Endodermal cell (in vitro differentiated cells): ENCODE data around the gene HTR3D. TPM values are rescaled to one million over a fixed set of nuclear protein-coding genes. Genes with fewer than 3 reads are reported as not detected.
"Not testable (repeated sequence)": the region's sequence is repeated elsewhere in the genome, so short reads cannot be mapped to it uniquely, and the experiment has no call there.

Source experiments
- DNase-seq: peaks from one replicate; pipeline ENCODE4 v3.0.0-alpha.2; 2017
- H3K27ac ChIP-seq: 2 replicates; pipeline ENCODE4 v1.5.1; 2013; ENCODE audit warnings: mild to moderate bottlenecking, low read depth, low read length, moderate library complexity
- H3K27me3 ChIP-seq: 2 replicates; pipeline ENCODE4 v1.6.1; 2013; ENCODE audit warnings: mild to moderate bottlenecking, low read length, moderate library complexity; ENCODE audit not compliant: insufficient read depth, control insufficient read depth, poor library complexity, severe bottlenecking
- H3K36me3 ChIP-seq: 2 replicates; pipeline ENCODE4 v1.7.0; 2013; ENCODE audit warnings: mild to moderate bottlenecking, low read length, moderate library complexity; ENCODE audit not compliant: control insufficient read depth, insufficient read depth
- H3K4me1 ChIP-seq: one replicate; pipeline ENCODE4 v1.7.0; 2013; ENCODE audit warnings: low read length; ENCODE audit not compliant: control insufficient read depth, insufficient read depth
- H3K4me3 ChIP-seq: 2 replicates; pipeline ENCODE4 v1.5.1; 2013; ENCODE audit warnings: mild to moderate bottlenecking, low read length, moderate library complexity
- H3K9ac ChIP-seq: 2 replicates; pipeline ENCODE4 v1.6.1; 2013; ENCODE audit warnings: mild to moderate bottlenecking, low read length, moderate library complexity; ENCODE audit not compliant: poor library complexity, severe bottlenecking; ENCODE audit errors: extremely low read depth
- H3K9me3 ChIP-seq: 2 replicates; pipeline ENCODE4 v1.6.1; 2013; ENCODE audit warnings: mild to moderate bottlenecking, low read length, moderate library complexity; ENCODE audit not compliant: control insufficient read depth
- H3K27ac Mint-ChIP-seq: 2 replicates; pipeline ENCODE4 v1.8.0; 2020; ENCODE audit warnings: mixed read lengths
- H3K27me3 Mint-ChIP-seq: 2 replicates; pipeline ENCODE4 v1.8.0; 2021; ENCODE audit warnings: mild to moderate bottlenecking, mixed read lengths; ENCODE audit not compliant: insufficient read depth
- H3K36me3 Mint-ChIP-seq: 2 replicates; pipeline ENCODE4 v1.8.0; 2020; ENCODE audit warnings: low read depth, mixed read lengths
- H3K4me1 Mint-ChIP-seq: 2 replicates; pipeline ENCODE4 v1.8.0; 2020; ENCODE audit warnings: mixed read lengths
- H3K4me3 Mint-ChIP-seq: 2 replicates; pipeline ENCODE4 v1.8.0; 2020; ENCODE audit warnings: mild to moderate bottlenecking, moderate library complexity, mixed read lengths
- H3K9me3 Mint-ChIP-seq: 2 replicates; pipeline ENCODE4 v1.8.0; 2020; ENCODE audit warnings: mild to moderate bottlenecking, mixed read lengths
- WGBS, 2 experiments: methylation state at CpG; one replicate each; pipeline versions ENCODE4 v1.1.5 to v1.1.7; 2013; ENCODE audit warnings: missing lambda C conversion rate in 2 of 2, mixed read lengths in 1 of 2; ENCODE audit not compliant: insufficient coverage in 1 of 2, insufficient read length in 1 of 2; 5-methylcytosine and 5-hydroxymethylcytosine counted together
- total RNA-seq, 2 donors: library from RNA; stranded (reverse); fragmentation: NEBNext Ultra II Directional in 1 of 2; extraction: Animal tissue kit (Norgen Biotek cat#: 25700) in 1 of 2; gene quantifications; 2 replicates in 1 of 2; 3 replicates in 1 of 2; pipeline ENCODE4 v1.2.1, GENCODE V29; 2021
- TF ChIP-seq, protein P1 (sequence below): fragments of 200-600 bp; sonication (generic); conservative IDR thresholded peaks from 2 replicates; pipeline ENCODE4 v1.5.0; 2021; ENCODE audit warnings: antibody characterized with exemption, mild to moderate bottlenecking

HTR3D gene
- total RNA-seq, 2 donors from 2014 or later, result not detected

DNA sequence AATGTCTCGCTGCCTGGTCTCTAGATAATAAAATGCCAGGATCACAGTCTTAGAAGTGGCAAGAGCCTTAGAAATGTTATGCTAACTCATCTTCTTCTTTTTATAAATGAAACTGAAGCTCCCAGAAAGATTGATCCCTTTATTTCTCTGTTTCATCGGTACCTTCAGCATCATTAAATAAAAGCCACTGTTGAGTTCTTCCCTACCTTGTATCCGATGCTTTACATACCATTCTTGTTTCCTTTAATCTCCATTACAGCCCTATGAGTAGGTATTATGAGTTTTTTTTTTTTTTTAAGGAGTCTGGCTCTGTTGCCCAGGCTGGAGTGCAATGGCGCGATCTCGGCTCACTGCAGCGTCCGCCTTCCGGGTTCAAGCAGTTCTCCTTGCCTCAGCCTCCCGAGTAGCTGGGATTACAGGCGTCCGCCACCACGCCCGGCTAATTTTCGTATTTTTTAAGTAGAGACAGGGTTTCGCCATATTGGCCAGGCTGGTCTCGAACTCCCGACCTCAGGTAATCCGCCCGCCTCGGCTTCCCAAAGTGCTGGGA lies 13.0 kb upstream of the HTR3D start:
- no peaks in the 10 kb centered on the region for H3K4me1 ChIP-seq
- no peaks in the 10 kb centered on the region for H3K9me3 Mint-ChIP-seq
- 89 to 92% methylated on average over 5 to 21 of the region's 21 CpGs for WGBS, 2 experiments
- peaks cover 20% of the 10 kb centered on the region for H3K4me1 Mint-ChIP-seq
- peak overlapping the region; percentile 99 for H3K27ac Mint-ChIP-seq
- H3K27me3 Mint-ChIP-seq, result peaks cover 5% of the 10 kb centered on the region
- peaks cover 6% of the 10 kb centered on the region for H3K36me3 Mint-ChIP-seq
- TF ChIP-seq, protein P1, sequence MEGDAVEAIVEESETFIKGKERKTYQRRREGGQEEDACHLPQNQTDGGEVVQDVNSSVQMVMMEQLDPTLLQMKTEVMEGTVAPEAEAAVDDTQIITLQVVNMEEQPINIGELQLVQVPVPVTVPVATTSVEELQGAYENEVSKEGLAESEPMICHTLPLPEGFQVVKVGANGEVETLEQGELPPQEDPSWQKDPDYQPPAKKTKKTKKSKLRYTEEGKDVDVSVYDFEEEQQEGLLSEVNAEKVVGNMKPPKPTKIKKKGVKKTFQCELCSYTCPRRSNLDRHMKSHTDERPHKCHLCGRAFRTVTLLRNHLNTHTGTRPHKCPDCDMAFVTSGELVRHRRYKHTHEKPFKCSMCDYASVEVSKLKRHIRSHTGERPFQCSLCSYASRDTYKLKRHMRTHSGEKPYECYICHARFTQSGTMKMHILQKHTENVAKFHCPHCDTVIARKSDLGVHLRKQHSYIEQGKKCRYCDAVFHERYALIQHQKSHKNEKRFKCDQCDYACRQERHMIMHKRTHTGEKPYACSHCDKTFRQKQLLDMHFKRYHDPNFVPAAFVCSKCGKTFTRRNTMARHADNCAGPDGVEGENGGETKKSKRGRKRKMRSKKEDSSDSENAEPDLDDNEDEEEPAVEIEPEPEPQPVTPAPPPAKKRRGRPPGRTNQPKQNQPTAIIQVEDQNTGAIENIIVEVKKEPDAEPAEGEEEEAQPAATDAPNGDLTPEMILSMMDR, result no peak
- peak overlapping the region; percentile 98 for H3K4me3 Mint-ChIP-seq
- no peak for DNase-seq
- H3K27ac ChIP-seq, result peak overlapping the region; percentile 77
- H3K9me3 ChIP-seq, result no peaks in the 10 kb centered on the region
- peak overlapping the region; percentile 96 for H3K4me3 ChIP-seq
- H3K36me3 ChIP-seq, result peaks cover 3% of the 10 kb centered on the region
- H3K9ac ChIP-seq, result peak overlapping the region; percentile 75
- H3K27me3 ChIP-seq, result no peaks in the 10 kb centered on the region

DNA sequence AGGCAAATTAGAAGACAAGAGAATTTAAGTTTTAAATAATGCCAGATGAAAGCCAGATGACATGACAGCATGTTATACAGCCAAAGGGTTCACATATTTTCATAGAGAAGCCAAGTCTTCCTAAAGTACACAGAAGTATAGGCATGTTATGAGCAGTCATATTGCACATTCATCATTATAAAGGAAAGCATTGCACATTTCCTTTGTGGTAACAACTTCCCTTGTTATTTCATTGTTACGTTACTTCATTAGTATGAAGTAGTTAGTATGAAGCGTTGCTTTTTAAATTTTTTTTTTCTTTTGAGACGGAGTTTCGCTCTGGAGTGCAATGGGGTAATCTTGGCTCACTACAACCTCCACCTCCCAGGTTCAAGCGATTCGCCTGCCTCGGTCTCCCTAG lies 9.2 kb upstream of the HTR3D start:
- TF ChIP-seq, protein P1, result no peak
- no peaks in the 10 kb centered on the region for H3K27me3 ChIP-seq
- Mint-ChIP-seq H3K27ac (no peak overlapping the region), H3K4me3 (no peak overlapping the region), H3K36me3 (no peaks in the 10 kb centered on the region), H3K4me1 (no peaks in the 10 kb centered on the region), H3K27me3 (peaks cover 15% of the 10 kb centered on the region), H3K9me3 (no peaks in the 10 kb centered on the region)
- no peaks in the 10 kb centered on the region for H3K9me3 ChIP-seq
- no peak overlapping the region for H3K27ac ChIP-seq
- no peaks in the 10 kb centered on the region for H3K4me1 ChIP-seq
- DNase-seq, result no peak
- no peaks in the 10 kb centered on the region for H3K36me3 ChIP-seq
- H3K4me3 ChIP-seq, result no peak overlapping the region
- H3K9ac ChIP-seq, result no peak overlapping the region
- 96 to 100% methylated on average over 3 to 6 of the region's 7 CpGs for WGBS, 2 experiments

DNA sequence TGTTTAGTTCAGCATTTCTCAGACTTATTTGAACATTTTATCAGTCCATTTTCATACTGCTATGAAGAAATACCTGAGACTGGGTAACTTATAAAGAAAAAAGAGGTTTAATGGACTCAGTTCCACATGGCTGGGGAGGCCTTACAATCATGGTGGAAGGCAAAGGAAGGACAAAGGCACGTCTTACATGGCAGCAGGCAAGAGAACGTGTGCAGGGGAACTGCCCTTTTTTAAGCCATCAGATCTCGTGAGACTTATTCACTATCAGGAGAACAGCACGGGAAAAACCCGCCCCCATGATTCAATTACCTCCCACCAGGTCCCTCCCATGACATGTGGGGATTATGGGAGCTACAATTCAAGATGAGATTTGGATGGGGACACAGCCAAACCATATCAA lies 6.3 kb upstream of the HTR3D start:
- not testable (repeated sequence) for H3K4me1 Mint-ChIP-seq, H3K27ac Mint-ChIP-seq, H3K4me1 ChIP-seq

DNA sequence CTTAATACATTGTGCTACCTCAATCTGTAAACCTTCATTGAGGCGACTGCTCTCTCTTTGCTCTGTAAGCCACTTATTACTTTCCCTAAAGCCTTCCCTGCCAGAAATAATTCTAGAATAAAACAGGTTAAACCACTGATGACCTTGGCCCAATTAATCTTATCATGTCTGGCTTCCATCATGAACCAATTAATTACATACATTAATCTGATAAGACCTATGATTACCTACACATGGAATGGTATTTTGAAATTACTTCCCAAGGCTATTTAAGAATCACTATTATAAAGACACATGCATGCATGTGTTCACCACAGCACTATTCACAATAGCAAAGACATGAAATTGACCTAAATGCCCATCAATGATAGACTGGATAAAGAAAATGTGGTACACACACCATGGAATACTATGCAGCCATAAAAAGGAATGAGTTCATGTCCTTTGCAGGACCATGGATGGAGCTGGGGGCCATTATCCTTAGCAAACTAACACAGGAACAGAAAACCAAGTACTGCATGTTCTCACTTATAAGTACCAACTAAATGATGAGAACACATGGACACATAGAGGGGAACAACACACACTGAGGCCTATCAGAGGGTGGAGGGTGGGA lies 3.2 kb upstream of the HTR3D start:
- H3K27ac Mint-ChIP-seq, H3K4me1 ChIP-seq, H3K9me3 ChIP-seq, H3K9me3 Mint-ChIP-seq, H3K4me1 Mint-ChIP-seq, H3K9ac ChIP-seq, H3K36me3 ChIP-seq, H3K27me3 ChIP-seq, H3K36me3 Mint-ChIP-seq, H3K4me3 ChIP-seq, H3K4me3 Mint-ChIP-seq, H3K27ac ChIP-seq, DNase-seq: not testable (repeated sequence)
- 98 to 100% methylated on average over 1 of the region's 1 CpG for WGBS, 2 experiments
- peaks cover 14% of the 10 kb centered on the region for H3K27me3 Mint-ChIP-seq

More for the DNA sequence above, 6.3 kb upstream of the HTR3D start:
- H3K27me3 ChIP-seq, H3K36me3 Mint-ChIP-seq, H3K9me3 Mint-ChIP-seq, DNase-seq, H3K9ac ChIP-seq, H3K36me3 ChIP-seq, H3K4me3 Mint-ChIP-seq, H3K9me3 ChIP-seq, H3K4me3 ChIP-seq, H3K27ac ChIP-seq: not testable (repeated sequence)
- peaks cover 18% of the 10 kb centered on the region for H3K27me3 Mint-ChIP-seq
- WGBS, 2 experiments, result 76 to 96% methylated on average over 3 to 5 of the region's 5 CpGs
